HTR-8/SVneo (cell line): ENCODE results near the gene ST8SIA5.
A peak's percentile ranks its signal among the peaks of the same experiment; 100 is the strongest.

Source experiments
- DNase-seq: peaks from one replicate; pipeline ENCODE4 v3.0.0; 2011; ENCODE audit warnings: low spot score, mixed read lengths; ENCODE audit not compliant: insufficient read length
- FAIRE-seq: peaks from 2 replicates; lab custom pipeline; 2011; peaks lifted over from hg19 to GRCh38; lab: Jason Lieb, UNC

Gene ST8SIA5

GRCh38 chr18:46639386-46639785, 117.5 kb downstream of the ST8SIA5 start:
- FAIRE-seq (no peak), DNase-seq (no peak)

GRCh38 chr18:46636040-46636630, 120.7 kb downstream of the ST8SIA5 start:
- FAIRE-seq, result no peak
- no peak for DNase-seq

GRCh38 chr18:46632401-46633071, 124.3 kb downstream of the ST8SIA5 start:
- FAIRE-seq (no peak), DNase-seq (peak; percentile 27)

GRCh38 chr18:46630991-46631390, 125.9 kb downstream of the ST8SIA5 start:
- FAIRE-seq (no peak), DNase-seq (no peak)

GRCh38 chr18:46630160-46630559, 126.7 kb downstream of the ST8SIA5 start:
- FAIRE-seq, result no peak
- no peak for DNase-seq

- no peak for FAIRE-seq
These were observed 127.5 kb downstream of the ST8SIA5 start for GRCh38 chr18:46629361-46629760.

GRCh38 chr18:46628206-46628605, 128.6 kb downstream of the ST8SIA5 start:
- no peak for DNase-seq
- no peak for FAIRE-seq

More at GRCh38 chr18:46629361-46629760, 127.5 kb downstream of the ST8SIA5 start:
- DNase-seq, result no peak

GRCh38 chr18:46627136-46627535, 129.7 kb downstream of the ST8SIA5 start:
- no peak for DNase-seq
- no peak for FAIRE-seq

- no peak for DNase-seq
- no peak for FAIRE-seq
These were observed 131.8 kb downstream of the ST8SIA5 start for GRCh38 chr18:46625069-46625468.

- no peak for DNase-seq
- FAIRE-seq, result no peak
These were observed 132.7 kb downstream of the ST8SIA5 start for GRCh38 chr18:46624127-46624526.

- FAIRE-seq (no peak), DNase-seq (no peak)
These were observed 133.3 kb downstream of the ST8SIA5 start for GRCh38 chr18:46623541-46623940.

GRCh38 chr18:46622999-46623398, 133.9 kb downstream of the ST8SIA5 start:
- no peak for FAIRE-seq
- DNase-seq, result no peak

- FAIRE-seq (no peak), DNase-seq (no peak)
These were observed 134.4 kb downstream of the ST8SIA5 start for GRCh38 chr18:46622451-46622850.

GRCh38 chr18:46621871-46622270, 135.0 kb downstream of the ST8SIA5 start:
- FAIRE-seq, result no peak

GRCh38 chr18:46621111-46621766, 135.6 kb downstream of the ST8SIA5 start:
- FAIRE-seq (no peak), DNase-seq (no peak)

More at GRCh38 chr18:46621871-46622270, 135.0 kb downstream of the ST8SIA5 start:
- DNase-seq, result no peak

- DNase-seq (no peak), FAIRE-seq (no peak)
These were observed 137.3 kb downstream of the ST8SIA5 start for GRCh38 chr18:46619559-46619958.
